HG02763 (cell line): ENCODE measurements around the gene OR51E1.

Source experiments
- ATAC-seq: cut with Tn5 transposase; IDR thresholded peaks from one replicate; pipeline ENCODE4 v1.9.1; 2021; ENCODE audit warnings: mild to moderate bottlenecking, moderate library complexity; ENCODE audit not compliant: unreplicated experiment

OR51E1 gene

GRCh38 chr11:4647766-4648165 lies 4.0 kb downstream of the OR51E1 start:
- ATAC-seq = no peak

- no peak for ATAC-seq
Measured at GRCh38 chr11:4654635-4655369, 11.0 kb downstream of the OR51E1 start.

GRCh38 chr11:4658629-4659445 lies 15.1 kb downstream of the OR51E1 start:
- ATAC-seq = no peak

- no peak for ATAC-seq
Measured at GRCh38 chr11:4662876-4663275, 19.1 kb downstream of the OR51E1 start.

GRCh38 chr11:4664183-4664582 lies 20.4 kb downstream of the OR51E1 start:
- no peak for ATAC-seq

- no peak for ATAC-seq
Measured at GRCh38 chr11:4664786-4665185, 21.0 kb downstream of the OR51E1 start.

- ATAC-seq = no peak
Measured at GRCh38 chr11:4665424-4665823, 21.6 kb downstream of the OR51E1 start.

- no peak for ATAC-seq
Measured at GRCh38 chr11:4671741-4672140, 28.0 kb downstream of the OR51E1 start.

- ATAC-seq = no peak
Measured at GRCh38 chr11:4672470-4672869, 28.7 kb downstream of the OR51E1 start.

- no peak for ATAC-seq
Measured at GRCh38 chr11:4673781-4674180, 30.0 kb downstream of the OR51E1 start.

- no peak for ATAC-seq
Measured at GRCh38 chr11:4677948-4678347, 34.2 kb downstream of the OR51E1 start.

- ATAC-seq = no peak
Measured at GRCh38 chr11:4680341-4680740, 36.6 kb downstream of the OR51E1 start.

GRCh38 chr11:4682623-4683419 lies 39.0 kb downstream of the OR51E1 start:
- ATAC-seq = no peak

- ATAC-seq = no peak
Measured at GRCh38 chr11:4684631-4685285, 41.0 kb downstream of the OR51E1 start.

- ATAC-seq = no peak
Measured at GRCh38 chr11:4695442-4695841, 51.7 kb downstream of the OR51E1 start.

- ATAC-seq = no peak
Measured at GRCh38 chr11:4697585-4697984, 53.8 kb downstream of the OR51E1 start, which contains the start of gene OR51E2. OR51E2 (minus strand) TSS chr11:4697853; CDS start chr11:4682711, 15,142 bp downstream.

GRCh38 chr11:4699697-4700435 lies 56.1 kb downstream of the OR51E1 start:
- peak; percentile 79 for ATAC-seq

- ATAC-seq = no peak
Measured at GRCh38 chr11:4700436-4700820, 56.6 kb downstream of the OR51E1 start.

GRCh38 chr11:4704054-4704789 lies 60.4 kb downstream of the OR51E1 start, which contains the start of gene MMP26:
MMP26 (plus strand) TSS chr11:4704784.
- ATAC-seq = peak; percentile 67
